T-helper 2 cell treated with Interferon-gamma antibody and Interleukin-4, amounts not matched to agents 100 ng/mL and 5 ng/mL, for 36 hours (primary cell): ENCODE data around the gene PDYN. TPM values are rescaled to one million over a fixed set of nuclear protein-coding genes. Genes with fewer than 3 reads are reported as not detected.
"Not testable (repeated sequence)": the region's sequence is repeated elsewhere in the genome, so short reads cannot be mapped to it uniquely, and the experiment has no call there.

Experiments
- intact Hi-C: fragments of 100-400 bp; cut with micrococcal nuclease; formaldehyde crosslinking; loops from one replicate; pipeline ENCODE4 v1.15.1; 2023
- total RNA-seq: library from RNA; stranded (reverse); gene quantifications from 2 replicates; pipeline ENCODE4 v1.2.3, GENCODE V29; 2022

PDYN gene
- not detected in 2 replicates for total RNA-seq

- intact Hi-C loops = no loop called here
Observed at GRCh38 chr20:1993986-1994385, at the start of gene PDYN. Gene PDYN, minus strand, starts transcription at chr20:1994058. Its CDS starts 10,974 bp downstream, at chr20:1983084.

GRCh38 chr20:2042400-2042799 lies 48.5 kb upstream of the PDYN start:
- intact Hi-C loops = no loop called here

- intact Hi-C loops = no loop called here
Observed at GRCh38 chr20:2038161-2038560, 44.3 kb upstream of the PDYN start.

- intact Hi-C loops = no loop called here
Observed at GRCh38 chr20:2037296-2037914, 43.5 kb upstream of the PDYN start.

GRCh38 chr20:2036357-2036756 lies 42.5 kb upstream of the PDYN start:
- intact Hi-C loops = not testable (repeated sequence)

- intact Hi-C loops = no loop called here
Observed at GRCh38 chr20:2032168-2032567, 38.3 kb upstream of the PDYN start.

GRCh38 chr20:2026514-2026913 lies 32.7 kb upstream of the PDYN start:
- intact Hi-C loops = no loop called here

GRCh38 chr20:2026004-2026403 lies 32.1 kb upstream of the PDYN start:
- intact Hi-C loops = no loop called here

- intact Hi-C loops = no loop called here
Observed at GRCh38 chr20:2023151-2023550, 29.3 kb upstream of the PDYN start.

- intact Hi-C loops = no loop called here
Observed at GRCh38 chr20:2022163-2022562, 28.3 kb upstream of the PDYN start.

GRCh38 chr20:2010533-2010932 lies 16.7 kb upstream of the PDYN start:
- intact Hi-C loops = no loop called here

- intact Hi-C loops = loop anchor here (1.0 kb wide), 1 partner anchor 166 kb away; no protein-coding TSS in a partner anchor
Observed at GRCh38 chr20:2006452-2007361, 12.8 kb upstream of the PDYN start.

- intact Hi-C loops = loop anchor here (1.0 kb wide), 1 partner anchor 166 kb away; no protein-coding TSS in a partner anchor
Observed at GRCh38 chr20:2005831-2006426, 12.1 kb upstream of the PDYN start.

- intact Hi-C loops = no loop called here
Observed at GRCh38 chr20:2005359-2005758, 11.5 kb upstream of the PDYN start.

GRCh38 chr20:2004171-2004570 lies 10.3 kb upstream of the PDYN start:
- intact Hi-C loops = no loop called here

GRCh38 chr20:2002365-2002764 lies 8.5 kb upstream of the PDYN start:
- intact Hi-C loops = no loop called here

- intact Hi-C loops = no loop called here
Observed at GRCh38 chr20:2001119-2001518, 7.3 kb upstream of the PDYN start.

GRCh38 chr20:2000285-2000684 lies 6.4 kb upstream of the PDYN start:
- intact Hi-C loops = no loop called here

GRCh38 chr20:1998715-1999114 lies 4.9 kb upstream of the PDYN start:
- intact Hi-C loops = no loop called here

- intact Hi-C loops = no loop called here
Observed at GRCh38 chr20:1998193-1998520, 4.3 kb upstream of the PDYN start.

GRCh38 chr20:1997483-1998192 lies 3.8 kb upstream of the PDYN start:
- intact Hi-C loops = no loop called here
